GM12878 (cell line): ENCODE data around the gene SLC2A1. TPM values are rescaled to one million over a fixed set of nuclear protein-coding genes. Genes with fewer than 3 reads are reported as not detected.

Experiments
- ATAC-seq: fragments of 200-7000 bp; cut with Tn5 transposase; 3 replicates; pipeline ENCODE4 v1.9.1; 2020; ENCODE audit warnings: mild to moderate bottlenecking, moderate library complexity
- BruUV-seq: library from RNA; stranded (reverse); fragments of 400-500 nt; replicated peaks from 2 replicates; lab custom pipeline; 2021; lab: Mats Ljungman, UMichigan
- CTCF ChIA-PET: fragments of 300-600 bp; sonication (Branson Sonifier 250); formaldehyde crosslinking; extraction: SDS; loops from one replicate; lab custom pipeline; 2021; ENCODE audit warnings: inconsistent platforms; lab: Yijun Ruan, JAX
- POLR2A ChIA-PET: fragments of 350-600 bp; formaldehyde crosslinking; extraction: SDS; loops from one replicate; lab custom pipeline; 2021; ENCODE audit warnings: inconsistent platforms; lab: Charles Lee
- RAD21 ChIA-PET: fragments of 300-600 bp; sonication (Branson Sonifier 250); formaldehyde crosslinking; loops from one replicate; lab custom pipeline; 2023; ENCODE audit warnings: antibody characterized with exemption; ENCODE audit not compliant: unreplicated experiment; lab: Charles Lee
- SMC1A ChIA-PET: fragments of 300-600 bp; sonication (Branson Sonifier 250); formaldehyde crosslinking; loops from one replicate; lab custom pipeline; 2023; ENCODE audit not compliant: unreplicated experiment, uncharacterized antibody; lab: Charles Lee
- DNase-seq: peaks from one replicate; pipeline ENCODE4 v3.0.0-alpha.2; 2011; ENCODE audit warnings: low read depth, low spot score
- FAIRE-seq: peaks from 3 replicates; lab custom pipeline; 2011; peaks lifted over from hg19 to GRCh38; lab: Jason Lieb, UNC
- H2AFZ ChIP-seq: 2 replicates; pipeline ENCODE4 v1.6.0; 2011; ENCODE audit warnings: low read depth, low read length, control low read depth; ENCODE audit not compliant: control insufficient read depth
- H3K27ac ChIP-seq: 2 replicates; pipeline ENCODE4 v1.5.1; 2011; ENCODE audit warnings: control low read depth; ENCODE audit not compliant: control insufficient read depth, insufficient read depth
- H3K27me3 ChIP-seq, 2 experiments: replicated peaks in 1 of 2; 2 replicates each; pipeline versions ENCODE4 v1.6.0 to v1.6.1; 2011; ENCODE audit warnings: low read length in 1 of 2; ENCODE audit not compliant: control insufficient read depth in 2 of 2, insufficient read depth in 2 of 2
- H3K36me3 ChIP-seq, 2 experiments: 2 replicates each; pipeline ENCODE4 v1.5.1; 2011; ENCODE audit warnings: low read length in 1 of 2; ENCODE audit not compliant: control insufficient read depth in 2 of 2, insufficient read depth in 2 of 2
- H3K4me1 ChIP-seq: 2 replicates; pipeline ENCODE4 v1.6.1; 2011; ENCODE audit warnings: mild to moderate bottlenecking, low read length, moderate library complexity, mixed read lengths; ENCODE audit not compliant: control insufficient read depth, insufficient read depth
- H3K4me2 ChIP-seq: 2 replicates; pipeline ENCODE4 v1.6.0; 2011; ENCODE audit warnings: control low read depth; ENCODE audit not compliant: control insufficient read depth, insufficient read depth
- H3K4me3 ChIP-seq: fragments of 200-600 bp; sonication (generic); 2 replicates; pipeline ENCODE4 v1.5.1; 2016
- H3K79me2 ChIP-seq: 2 replicates; pipeline ENCODE4 v1.6.0; 2011; ENCODE audit warnings: low read length; ENCODE audit not compliant: control insufficient read depth, insufficient read depth
- H3K9ac ChIP-seq: 2 replicates; pipeline ENCODE4 v1.8.0; 2011; ENCODE audit warnings: low read length, control low read depth, mixed read lengths; ENCODE audit not compliant: control insufficient read depth, insufficient read depth
- H3K9me3 ChIP-seq: replicated peaks from 3 replicates; pipeline ENCODE4 v1.5.1; 2011; ENCODE audit warnings: mild to moderate bottlenecking, low read length; ENCODE audit not compliant: control insufficient read depth, insufficient read depth
- H4K20me1 ChIP-seq: 2 replicates; pipeline ENCODE4 v1.6.0; 2011; ENCODE audit not compliant: control insufficient read depth, insufficient read depth
- ASH2L ChIP-seq: fragments of 300-600, 200-600 bp; sonication (generic); IDR thresholded peaks from 2 replicates; pipeline ENCODE4 v1.6.1; 2017; ENCODE audit warnings: low read depth, mild to moderate bottlenecking, borderline replicate concordance
- ATF7 ChIP-seq: fragments of 450-650 bp; IDR thresholded peaks from 2 replicates; pipeline ENCODE4 v1.6.1; 2016; ENCODE audit warnings: low read depth, mild to moderate bottlenecking
- BACH1 ChIP-seq: fragments of 450-650 bp; IDR thresholded peaks from 2 replicates; pipeline ENCODE4 v1.6.1; 2017; ENCODE audit warnings: mild to moderate bottlenecking, borderline replicate concordance
- BMI1 ChIP-seq: fragments of 450-650 bp; IDR thresholded peaks from 2 replicates; pipeline ENCODE4 v1.6.1; 2016; ENCODE audit warnings: mild to moderate bottlenecking, moderate library complexity, borderline replicate concordance
- CBFB ChIP-seq: IDR thresholded peaks from 2 replicates; pipeline ENCODE4 v1.6.1; 2016; ENCODE audit warnings: antibody characterized with exemption, low read depth
- MEF2B ChIP-seq: fragments of 450-650 bp; IDR thresholded peaks from 2 replicates; pipeline ENCODE4 v1.6.1; 2018; ENCODE audit warnings: mild to moderate bottlenecking, moderate library complexity; ENCODE audit not compliant: partially characterized antibody, poor library complexity, severe bottlenecking
- MYC ChIP-seq: IDR thresholded peaks from 2 replicates; pipeline ENCODE4 v1.6.1; 2011; ENCODE audit warnings: mild to moderate bottlenecking, low read length, moderate library complexity, inconsistent platforms; ENCODE audit not compliant: insufficient read depth, insufficient replicate concordance, insufficient read length, severe bottlenecking
- NFIC ChIP-seq: IDR thresholded peaks from 2 replicates; pipeline ENCODE4 v1.6.1; 2012; ENCODE audit warnings: low read depth, mild to moderate bottlenecking, inconsistent platforms, low read length, moderate library complexity
- YY1 ChIP-seq: IDR thresholded peaks from 2 replicates; pipeline ENCODE4 v1.6.1; 2011; ENCODE audit warnings: low read depth, mild to moderate bottlenecking, low read length
- WGBS: methylation state at CpG from one replicate; pipeline ENCODE4 v1.1.6; 2016; ENCODE audit warnings: low lambda C conversion rate; ENCODE audit not compliant: insufficient replicate concordance, insufficient coverage; ENCODE audit errors: missing lambda C conversion rate; 5-methylcytosine and 5-hydroxymethylcytosine counted together
- in situ Hi-C: fragments of 300-500 bp; cut with MboI; formaldehyde crosslinking; loops from 9 replicates; pipeline ENCODE4 v1.14.3; 2018; ENCODE audit warnings: mixed read lengths
- intact Hi-C: fragments of 100-400 bp; cut with micrococcal nuclease; formaldehyde crosslinking; loops from one replicate; pipeline ENCODE4 v1.14.2; 2022; ENCODE audit not compliant: unreplicated experiment
- polyA plus RNA-seq, 11 experiments: library from polyadenylated mRNA; depleted of rRNA in 4 of 11; unstranded in 6 of 11; stranded (reverse) in 5 of 11; fragments of >200 nt; fragmentation: Nextera tagmentation in 4 of 11; fragmentation: Illumina TruSeq in 1 of 11; extraction: Ambion mirVana in 4 of 11; extraction: Trizol in 1 of 11; gene quantifications; 1 replicate in 1 of 11; 2 replicates in 10 of 11; pipeline versions ENCODE4 v1.2.1 to v1.2.3, GENCODE V29; 2011 to 2016; ENCODE audit warnings: inconsistent platforms in 2 of 11, missing spikeins in 2 of 11, low read depth in 1 of 11
- total RNA-seq, 4 experiments: library from RNA; depleted of rRNA in 3 of 4; stranded (reverse); fragments of >200 nt in 3 of 4; fragmentation: Illumina TruSeq in 1 of 4; extraction: Trizol in 1 of 4; gene quantifications; 2 replicates each; pipeline versions ENCODE4 v1.2.1 to v1.2.3, GENCODE V29; 2013 to 2021
- TF ChIP-seq, protein P1 (sequence below): IDR thresholded peaks from 2 replicates; pipeline ENCODE4 v1.6.1; 2012; ENCODE audit warnings: low read depth, low read length, improper control_type of control experiment
- TF ChIP-seq, protein P2 (sequence below): IDR thresholded peaks from 2 replicates; pipeline ENCODE4 v1.6.1; 2012; ENCODE audit warnings: low read depth, low read length, improper control_type of control experiment
- TF ChIP-seq, protein P3 (sequence below): fragments of 150-350 bp; IDR thresholded peaks from 2 replicates; pipeline ENCODE4 v1.6.1; 2014; ENCODE audit warnings: mild to moderate bottlenecking, low read depth, low read length
- TF ChIP-seq, protein P4 (sequence below): fragments of 450-650 bp; IDR thresholded peaks from 2 replicates; pipeline ENCODE4 v1.6.1; 2017; ENCODE audit warnings: mild to moderate bottlenecking, moderate library complexity
- TF ChIP-seq, protein P5 (sequence below): IDR thresholded peaks from 2 replicates; pipeline ENCODE4 v1.6.1; 2012; ENCODE audit warnings: low read depth, low read length, improper control_type of control experiment

The SLC2A1 gene
- total and polyA plus RNA-seq, 10 of the 15 experiments (the other 5 are each of a cell fraction or from before 2014, with no cell fraction given) = 5.7 to 66.0 (median 44.2) TPM

DNA sequence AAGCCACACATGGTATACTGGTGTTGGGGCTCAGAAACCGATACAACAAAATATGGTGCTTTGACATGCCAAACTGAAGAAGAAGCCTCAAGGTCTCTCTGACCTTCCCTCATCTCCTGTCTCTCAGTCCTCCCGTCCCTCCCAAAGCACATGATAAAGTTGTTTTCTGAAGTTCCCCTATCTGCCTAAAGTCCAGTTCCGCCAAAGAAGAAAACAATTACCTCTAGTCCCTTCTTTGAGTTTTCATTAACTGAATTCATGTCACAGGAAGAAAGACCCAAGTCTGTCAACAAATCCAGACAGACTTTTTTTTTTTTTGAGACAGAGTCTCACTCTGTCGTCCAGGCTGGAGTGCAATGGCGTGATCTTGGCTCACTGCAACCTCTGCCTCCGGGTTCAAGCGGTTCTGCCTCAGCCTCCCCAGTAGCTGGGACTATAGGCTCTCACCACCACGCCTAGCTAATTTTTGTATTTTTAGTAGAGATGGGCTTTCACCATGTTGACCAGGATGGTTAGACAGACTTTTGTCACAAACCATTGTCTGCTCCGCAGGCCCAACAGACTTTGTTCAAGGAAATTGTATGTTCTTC is 32.2 kb upstream of the SLC2A1 start:
- Histone ChIP-seq H3K9ac (no peak overlapping the region), H3K4me1 (no peaks in the 10 kb centered on the region), H3K9me3 (no peaks in the 10 kb centered on the region), H3K79me2 (no peaks in the 10 kb centered on the region), H3K27me3 (no peaks in the 10 kb centered on the region), H3K4me2 (no peak overlapping the region), H3K36me3 (no peaks in the 10 kb centered on the region), H2AFZ (no peak overlapping the region), H3K27ac (no peak overlapping the region), H4K20me1 (no peaks in the 10 kb centered on the region), H3K4me3 (no peak overlapping the region)
- ChIA-PET SMC1A (interaction anchor here (1.6 kb wide), 1 partner anchor 67 kb away, joined by 4 read pairs; no protein-coding TSS in a partner anchor), RAD21 (no interaction called here), POLR2A (no interaction called here), CTCF (no interaction called here)
- FAIRE-seq (no peak), ATAC-seq (no peak), DNase-seq (no peak)
- intact Hi-C loops (no loop called here), in situ Hi-C loops (no loop called here)
- WGBS = 64% methylated on average over 9 of the region's 9 CpGs
- no TSS peak for BruUV-seq
- TF ChIP-seq BMI1 (no peak), ATF7 (no peak), YY1 (no peak), MYC (no peak), BACH1 (no peak), ASH2L (no peak), MEF2B (no peak), NFIC (no peak), CBFB (no peak)
- TF ChIP-seq, protein P1, sequence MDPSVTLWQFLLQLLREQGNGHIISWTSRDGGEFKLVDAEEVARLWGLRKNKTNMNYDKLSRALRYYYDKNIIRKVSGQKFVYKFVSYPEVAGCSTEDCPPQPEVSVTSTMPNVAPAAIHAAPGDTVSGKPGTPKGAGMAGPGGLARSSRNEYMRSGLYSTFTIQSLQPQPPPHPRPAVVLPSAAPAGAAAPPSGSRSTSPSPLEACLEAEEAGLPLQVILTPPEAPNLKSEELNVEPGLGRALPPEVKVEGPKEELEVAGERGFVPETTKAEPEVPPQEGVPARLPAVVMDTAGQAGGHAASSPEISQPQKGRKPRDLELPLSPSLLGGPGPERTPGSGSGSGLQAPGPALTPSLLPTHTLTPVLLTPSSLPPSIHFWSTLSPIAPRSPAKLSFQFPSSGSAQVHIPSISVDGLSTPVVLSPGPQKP = no peak
- TF ChIP-seq, protein P2, sequence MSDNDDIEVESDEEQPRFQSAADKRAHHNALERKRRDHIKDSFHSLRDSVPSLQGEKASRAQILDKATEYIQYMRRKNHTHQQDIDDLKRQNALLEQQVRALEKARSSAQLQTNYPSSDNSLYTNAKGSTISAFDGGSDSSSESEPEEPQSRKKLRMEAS = no peak
- TF ChIP-seq, protein P3, sequence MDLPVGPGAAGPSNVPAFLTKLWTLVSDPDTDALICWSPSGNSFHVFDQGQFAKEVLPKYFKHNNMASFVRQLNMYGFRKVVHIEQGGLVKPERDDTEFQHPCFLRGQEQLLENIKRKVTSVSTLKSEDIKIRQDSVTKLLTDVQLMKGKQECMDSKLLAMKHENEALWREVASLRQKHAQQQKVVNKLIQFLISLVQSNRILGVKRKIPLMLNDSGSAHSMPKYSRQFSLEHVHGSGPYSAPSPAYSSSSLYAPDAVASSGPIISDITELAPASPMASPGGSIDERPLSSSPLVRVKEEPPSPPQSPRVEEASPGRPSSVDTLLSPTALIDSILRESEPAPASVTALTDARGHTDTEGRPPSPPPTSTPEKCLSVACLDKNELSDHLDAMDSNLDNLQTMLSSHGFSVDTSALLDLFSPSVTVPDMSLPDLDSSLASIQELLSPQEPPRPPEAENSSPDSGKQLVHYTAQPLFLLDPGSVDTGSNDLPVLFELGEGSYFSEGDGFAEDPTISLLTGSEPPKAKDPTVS = no peak
- TF ChIP-seq, protein P4, sequence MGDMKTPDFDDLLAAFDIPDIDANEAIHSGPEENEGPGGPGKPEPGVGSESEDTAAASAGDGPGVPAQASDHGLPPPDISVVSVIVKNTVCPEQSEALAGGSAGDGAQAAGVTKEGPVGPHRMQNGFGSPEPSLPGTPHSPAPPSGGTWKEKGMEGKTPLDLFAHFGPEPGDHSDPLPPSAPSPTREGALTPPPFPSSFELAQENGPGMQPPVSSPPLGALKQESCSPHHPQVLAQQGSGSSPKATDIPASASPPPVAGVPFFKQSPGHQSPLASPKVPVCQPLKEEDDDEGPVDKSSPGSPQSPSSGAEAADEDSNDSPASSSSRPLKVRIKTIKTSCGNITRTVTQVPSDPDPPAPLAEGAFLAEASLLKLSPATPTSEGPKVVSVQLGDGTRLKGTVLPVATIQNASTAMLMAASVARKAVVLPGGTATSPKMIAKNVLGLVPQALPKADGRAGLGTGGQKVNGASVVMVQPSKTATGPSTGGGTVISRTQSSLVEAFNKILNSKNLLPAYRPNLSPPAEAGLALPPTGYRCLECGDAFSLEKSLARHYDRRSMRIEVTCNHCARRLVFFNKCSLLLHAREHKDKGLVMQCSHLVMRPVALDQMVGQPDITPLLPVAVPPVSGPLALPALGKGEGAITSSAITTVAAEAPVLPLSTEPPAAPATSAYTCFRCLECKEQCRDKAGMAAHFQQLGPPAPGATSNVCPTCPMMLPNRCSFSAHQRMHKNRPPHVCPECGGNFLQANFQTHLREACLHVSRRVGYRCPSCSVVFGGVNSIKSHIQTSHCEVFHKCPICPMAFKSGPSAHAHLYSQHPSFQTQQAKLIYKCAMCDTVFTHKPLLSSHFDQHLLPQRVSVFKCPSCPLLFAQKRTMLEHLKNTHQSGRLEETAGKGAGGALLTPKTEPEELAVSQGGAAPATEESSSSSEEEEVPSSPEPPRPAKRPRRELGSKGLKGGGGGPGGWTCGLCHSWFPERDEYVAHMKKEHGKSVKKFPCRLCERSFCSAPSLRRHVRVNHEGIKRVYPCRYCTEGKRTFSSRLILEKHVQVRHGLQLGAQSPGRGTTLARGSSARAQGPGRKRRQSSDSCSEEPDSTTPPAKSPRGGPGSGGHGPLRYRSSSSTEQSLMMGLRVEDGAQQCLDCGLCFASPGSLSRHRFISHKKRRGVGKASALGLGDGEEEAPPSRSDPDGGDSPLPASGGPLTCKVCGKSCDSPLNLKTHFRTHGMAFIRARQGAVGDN = no peak
- TF ChIP-seq, protein P5, sequence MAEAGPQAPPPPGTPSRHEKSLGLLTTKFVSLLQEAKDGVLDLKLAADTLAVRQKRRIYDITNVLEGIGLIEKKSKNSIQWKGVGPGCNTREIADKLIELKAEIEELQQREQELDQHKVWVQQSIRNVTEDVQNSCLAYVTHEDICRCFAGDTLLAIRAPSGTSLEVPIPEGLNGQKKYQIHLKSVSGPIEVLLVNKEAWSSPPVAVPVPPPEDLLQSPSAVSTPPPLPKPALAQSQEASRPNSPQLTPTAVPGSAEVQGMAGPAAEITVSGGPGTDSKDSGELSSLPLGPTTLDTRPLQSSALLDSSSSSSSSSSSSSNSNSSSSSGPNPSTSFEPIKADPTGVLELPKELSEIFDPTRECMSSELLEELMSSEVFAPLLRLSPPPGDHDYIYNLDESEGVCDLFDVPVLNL = no peak
